ENCODE results near the gene DNAJC11. TPM values are rescaled to one million over a fixed set of nuclear protein-coding genes. Genes with fewer than 3 reads are reported as not detected.
"Not testable (repeated sequence)": the region's sequence is repeated elsewhere in the genome, so short reads cannot be mapped to it uniquely, and the experiment has no call there.

Gene DNAJC11
- polyA plus RNA-seq, 2 of the 4 experiments (the other 2 are of a cell fraction), result 35.7 to 48.5 TPM

- no peak overlapping the region for H3K27ac ChIP-seq
- H3K4me1 ChIP-seq, result no peaks in the 10 kb centered on the region
These were observed 34.9 kb downstream of the DNAJC11 start for GRCh38 chr1:6666696-6667095.

GRCh38 chr1:6662468-6662867 lies 39.1 kb downstream of the DNAJC11 start:
- WGBS (ENCODE audit: missing lambda C conversion rate), result 91% methylated on average over 7 of the region's 7 CpGs
- H3K4me1 ChIP-seq, H3K4me3 ChIP-seq, FAIRE-seq, H3K9me3 ChIP-seq, H3K4me2 ChIP-seq, ATAC-seq, CTCF ChIA-PET, H3K27ac ChIP-seq, POLR2A ChIA-PET: not testable (repeated sequence)
- DNase-seq (ENCODE audit: low read depth in 1 of 2, low spot score in 1 of 2), result peak in 1 of 2 experiments; percentile 8

More at GRCh38 chr1:6666696-6667095, 34.9 kb downstream of the DNAJC11 start:
- CTCF ChIA-PET, result interaction anchor here (0.5 kb wide), 1 partner anchor 152 kb away, joined by 3 read pairs; no protein-coding TSS in a partner anchor
- TF ChIP-seq BHLHE40 (IDR thresholded peaks at IDR 0.05; ENCODE audit: low read depth, low read length) (no peak), REST (IDR thresholded peaks at IDR 0.05) (no peak), CHD4 (IDR thresholded peaks at IDR 0.05; ENCODE audit: borderline replicate concordance) (no peak), FOSB (CRISPR knock-in tag; IDR thresholded peaks at IDR 0.05) (no peak), EHMT2 (IDR thresholded peaks at IDR 0.05; ENCODE audit: low read depth) (no peak), HOXB5 (CRISPR knock-in tag; IDR thresholded peaks at IDR 0.05) (no peak), FOXS1 (CRISPR knock-in tag; IDR thresholded peaks at IDR 0.05) (no peak), BCL3 (IDR thresholded peaks at IDR 0.05) (no peak), RCOR1 (IDR thresholded peaks at IDR 0.05; ENCODE audit: low read depth, low read length) (no peak), MYC (IDR thresholded peaks at IDR 0.05; ENCODE audit: borderline replicate concordance, low read length) (no peak), TP53 (CRISPR knock-in tag; IDR thresholded peaks at IDR 0.05) (no peak), CBX2 (IDR thresholded peaks at IDR 0.05; ENCODE audit: borderline replicate concordance, low read depth) (no peak), HOXB13 (CRISPR knock-in tag; IDR thresholded peaks at IDR 0.05; ENCODE audit: low read depth) (no peak)
- Histone ChIP-seq H3K4me2 (no peak overlapping the region), H3K4me3 (no peak overlapping the region), H3K9me3 (no peaks in the 10 kb centered on the region)
- WGBS (ENCODE audit: missing lambda C conversion rate), result 95% methylated on average over 5 of the region's 5 CpGs
- DNase-seq (ENCODE audit: low read depth in 1 of 2, low spot score in 1 of 2) (no peak), FAIRE-seq (no peak), ATAC-seq (no peak)
- POLR2A ChIA-PET, result no interaction called here

GRCh38 chr1:6660415-6661049 lies 41.1 kb downstream of the DNAJC11 start:
- TF ChIP-seq ZSCAN20 (CRISPR knock-in tag; IDR thresholded peaks at IDR 0.05) (no peak), RNF2 (IDR thresholded peaks at IDR 0.05; ENCODE audit: borderline replicate concordance, low read depth) (no peak), EHF (CRISPR knock-in tag; IDR thresholded peaks at IDR 0.05) (no peak), FOSL2 (IDR thresholded peaks at IDR 0.05) (no peak), FOSL2 (CRISPR knock-in tag; IDR thresholded peaks at IDR 0.05) (no peak), MAZ (IDR thresholded peaks at IDR 0.05; ENCODE audit: borderline replicate concordance, low read depth, low read length) (no peak), RCOR1 (IDR thresholded peaks at IDR 0.05; ENCODE audit: low read depth, low read length) (no peak), HOXB13 (CRISPR knock-in tag; IDR thresholded peaks at IDR 0.05; ENCODE audit: low read depth) (no peak), POLR2AphosphoS2 (conservative IDR thresholded peaks at IDR 0.05; ENCODE audit: low read length) (no peak), RAD21 (conservative IDR thresholded peaks at IDR 0.05 in 1 of 2, IDR thresholded peaks at IDR 0.05 in 1 of 2) (no peak), JUN (IDR thresholded peaks at IDR 0.05) (no peak), HOXA7 (CRISPR knock-in tag; IDR thresholded peaks at IDR 0.05) (no peak), FOXS1 (CRISPR knock-in tag; IDR thresholded peaks at IDR 0.05) (no peak), PHF8 (IDR thresholded peaks at IDR 0.05; ENCODE audit: borderline replicate concordance, low read depth) (no peak)
- Histone ChIP-seq H3K4me3 (no peak overlapping the region), H3K27ac (no peak overlapping the region), H3K9me3 (no peaks in the 10 kb centered on the region), H3K4me1 (no peaks in the 10 kb centered on the region), H3K4me2 (no peak overlapping the region)
- ATAC-seq (no peak), DNase-seq (ENCODE audit: low read depth in 1 of 2, low spot score in 1 of 2) (no peak), FAIRE-seq (no peak)
- CTCF ChIA-PET, result no interaction called here
- POLR2A ChIA-PET, result no interaction called here
- 79% methylated on average over 7 of the region's 7 CpGs for WGBS (ENCODE audit: missing lambda C conversion rate)

Data from A549 (cell line).